SK-N-SH treated with all-trans-retinoic acid at 6 μM for 48 hours (cell line): ENCODE measurements around the gene PIGL.

ENCODE experiments used
- ATAC-seq: fragments of 200-7000 bp; cut with Tn5 transposase; 3 replicates; pipeline ENCODE4 v1.9.1; 2020; ENCODE audit warnings: mild to moderate bottlenecking, moderate library complexity
- CSRNP3 ChIP-seq: fragments of 250-450 bp; sonication (Bioruptor Pico); IDR thresholded peaks from 2 replicates; pipeline ENCODE4 v1.5.1; 2021; ENCODE audit warnings: mild to moderate bottlenecking, moderate library complexity
- ESRRG ChIP-seq: fragments of 250-450 bp; sonication (Bioruptor Pico); IDR thresholded peaks from 2 replicates; pipeline ENCODE4 v1.6.1; 2021; ENCODE audit warnings: mild to moderate bottlenecking
- GLIS3 ChIP-seq: fragments of 250-450 bp; sonication (Bioruptor Pico); IDR thresholded peaks from 2 replicates; pipeline ENCODE4 v1.5.0; 2020; ENCODE audit warnings: mild to moderate bottlenecking, moderate library complexity
- OSR1 ChIP-seq: fragments of 250-450 bp; sonication (Bioruptor Pico); IDR thresholded peaks from 2 replicates; pipeline ENCODE4 v1.8.0; 2022; ENCODE audit warnings: moderate library complexity, mild to moderate bottlenecking, inconsistent platforms
- PATZ1 ChIP-seq: fragments of 250-450 bp; sonication (Bioruptor Pico); IDR thresholded peaks from 2 replicates; pipeline ENCODE4 v1.8.0; 2020; ENCODE audit warnings: mild to moderate bottlenecking, moderate library complexity, borderline replicate concordance
- POU6F1 ChIP-seq: fragments of 250-450 bp; sonication (Bioruptor Pico); IDR thresholded peaks from 2 replicates; pipeline ENCODE4 v1.8.0; 2021; ENCODE audit warnings: low read depth, mild to moderate bottlenecking, moderate library complexity, borderline replicate concordance
- PPARA ChIP-seq: fragments of 250-450 bp; sonication (Bioruptor Pico); IDR thresholded peaks from 2 replicates; pipeline ENCODE4 v1.5.0; 2020; ENCODE audit warnings: mild to moderate bottlenecking, borderline replicate concordance
- RARB ChIP-seq: fragments of 250-450 bp; sonication (Bioruptor Pico); IDR thresholded peaks from 2 replicates; pipeline ENCODE4 v1.8.0; 2021; ENCODE audit warnings: mild to moderate bottlenecking, moderate library complexity
- SNAI2 ChIP-seq: fragments of 250-450 bp; sonication (Bioruptor Pico); IDR thresholded peaks from 2 replicates; pipeline ENCODE4 v1.5.0; 2020; ENCODE audit warnings: mild to moderate bottlenecking, moderate library complexity
- TOX ChIP-seq: fragments of 250-450 bp; sonication (Bioruptor Pico); IDR thresholded peaks from 2 replicates; pipeline ENCODE4 v1.8.0; 2021; ENCODE audit warnings: mild to moderate bottlenecking, moderate library complexity, borderline replicate concordance
- TSHZ2 ChIP-seq: fragments of 250-450 bp; sonication (Bioruptor Pico); IDR thresholded peaks from 2 replicates; pipeline ENCODE4 v1.5.0; 2020; ENCODE audit warnings: mild to moderate bottlenecking, moderate library complexity
- ZC3H10 ChIP-seq: fragments of 250-450 bp; sonication (Bioruptor Pico); IDR thresholded peaks from 2 replicates; pipeline ENCODE4 v1.5.1; 2021; ENCODE audit warnings: mild to moderate bottlenecking, moderate library complexity
- ZFP3 ChIP-seq: fragments of 250-450 bp; sonication (Bioruptor Pico); IDR thresholded peaks from 2 replicates; pipeline ENCODE4 v1.5.0; 2020; ENCODE audit warnings: mild to moderate bottlenecking, moderate library complexity
- ZNF565 ChIP-seq: fragments of 450-650 bp; formaldehyde crosslinking; conservative IDR thresholded peaks from 2 replicates; pipeline ENCODE4 v1.5.0; 2020; ENCODE audit warnings: low read depth, mild to moderate bottlenecking, moderate library complexity

The PIGL gene

GRCh38 chr17:16211590-16211989, 5.4 kb upstream of the PIGL start:
- TF ChIP-seq GLIS3 (CRISPR knock-in tag), result no peak
- TF ChIP-seq CSRNP3, result no peak
- TF ChIP-seq TSHZ2, result no peak
- ATAC-seq, result no peak

- no peak for TF ChIP-seq RARB (CRISPR knock-in tag)
- no peak for TF ChIP-seq TOX (CRISPR knock-in tag)
- TF ChIP-seq OSR1 (CRISPR knock-in tag), result no peak
- TF ChIP-seq ZC3H10 (CRISPR knock-in tag), result no peak
- TF ChIP-seq PATZ1 (CRISPR knock-in tag), result no peak
- no peak for TF ChIP-seq POU6F1 (CRISPR knock-in tag)
- ATAC-seq, result no peak
Measured at GRCh38 chr17:16212793-16213192, 4.2 kb upstream of the PIGL start.

- ATAC-seq, result peak; percentile 41
Measured at GRCh38 chr17:16214190-16215001, 2.6 kb upstream of the PIGL start.

GRCh38 chr17:16215002-16215272, 2.1 kb upstream of the PIGL start:
- TF ChIP-seq RARB (CRISPR knock-in tag) (no peak), TOX (CRISPR knock-in tag) (no peak), ESRRG (CRISPR knock-in tag) (no peak), GLIS3 (CRISPR knock-in tag) (no peak), PATZ1 (CRISPR knock-in tag) (no peak), PPARA (no peak), ZFP3 (CRISPR knock-in tag) (no peak), CSRNP3 (no peak), ZNF565 (no peak), SNAI2 (CRISPR knock-in tag) (no peak)
- peak; percentile 72 for ATAC-seq

More at GRCh38 chr17:16214190-16215001, 2.6 kb upstream of the PIGL start:
- TF ChIP-seq POU6F1 (CRISPR knock-in tag), result no peak
- TF ChIP-seq ZC3H10 (CRISPR knock-in tag), result no peak
- TF ChIP-seq ZNF565, result no peak
- TF ChIP-seq CSRNP3, result no peak
